GM18502 (cell line): ENCODE results near the gene SCNN1B.
"Not testable (repeated sequence)": the region's sequence is repeated elsewhere in the genome, so short reads cannot be mapped to it uniquely, and the experiment has no call there.

Experiments used
- ATAC-seq: cut with Tn5 transposase; IDR thresholded peaks from one replicate; pipeline ENCODE4 v1.9.1; 2021; ENCODE audit warnings: mild to moderate bottlenecking; ENCODE audit not compliant: unreplicated experiment, poor library complexity

SCNN1B gene

DNA sequence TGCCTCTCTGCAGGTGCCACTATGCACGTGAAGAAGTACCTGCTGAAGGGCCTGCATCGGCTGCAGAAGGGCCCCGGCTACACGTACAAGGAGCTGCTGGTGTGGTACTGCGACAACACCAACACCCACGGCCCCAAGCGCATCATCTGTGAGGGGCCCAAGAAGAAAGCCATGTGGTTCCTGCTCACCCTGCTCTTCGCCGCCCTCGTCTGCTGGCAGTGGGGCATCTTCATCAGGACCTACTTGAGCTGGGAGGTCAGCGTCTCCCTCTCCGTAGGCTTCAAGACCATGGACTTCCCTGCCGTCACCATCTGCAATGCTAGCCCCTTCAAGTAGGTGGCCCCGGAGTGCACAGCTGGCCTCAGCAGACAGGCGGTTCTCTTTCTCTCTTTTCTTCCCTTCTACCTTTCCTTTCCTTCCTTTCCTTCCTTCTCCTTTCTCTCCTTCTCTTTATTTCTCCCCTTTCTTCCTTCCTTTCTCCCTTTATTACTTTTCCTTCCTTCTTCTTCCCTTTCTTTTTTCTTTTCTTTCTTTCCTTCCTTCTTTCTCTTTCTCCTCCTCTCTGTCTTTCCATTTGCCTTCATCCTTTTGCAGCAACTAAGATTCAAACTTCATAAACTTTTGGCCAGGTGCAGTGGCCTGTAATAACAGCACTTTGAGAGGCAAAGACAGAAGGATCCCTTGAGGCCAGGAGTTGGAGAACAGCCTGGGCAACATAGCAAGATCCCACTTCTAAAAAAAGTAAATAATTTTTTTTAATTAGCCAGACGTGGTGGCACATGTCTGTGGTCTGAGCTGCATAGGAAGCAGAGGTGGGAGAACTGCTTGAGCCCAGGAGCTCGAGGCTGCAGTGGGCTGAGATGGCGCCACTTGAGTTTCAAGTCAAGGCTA, 46.7 kb downstream of the SCNN1B start:
- no peak for ATAC-seq

DNA sequence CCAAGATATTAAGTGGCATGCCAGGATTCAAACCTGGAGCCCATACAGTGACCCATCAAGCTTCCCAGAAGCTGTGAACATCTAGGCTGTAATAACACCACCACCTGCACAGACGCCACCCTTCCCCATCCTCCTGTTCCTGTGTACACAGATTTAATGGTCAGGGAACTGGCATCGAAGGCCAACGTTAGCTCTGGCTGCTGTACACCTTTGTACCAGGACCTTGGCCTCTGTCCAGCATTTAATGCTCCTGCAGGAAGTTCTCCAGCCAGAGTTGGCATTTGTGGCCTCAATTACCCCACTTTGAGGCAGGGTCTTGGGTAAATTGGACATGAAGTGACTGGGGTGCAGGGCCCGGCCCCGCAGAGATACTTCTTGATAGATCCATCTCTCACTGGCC, 49.3 kb downstream of the SCNN1B start:
- no peak for ATAC-seq

DNA sequence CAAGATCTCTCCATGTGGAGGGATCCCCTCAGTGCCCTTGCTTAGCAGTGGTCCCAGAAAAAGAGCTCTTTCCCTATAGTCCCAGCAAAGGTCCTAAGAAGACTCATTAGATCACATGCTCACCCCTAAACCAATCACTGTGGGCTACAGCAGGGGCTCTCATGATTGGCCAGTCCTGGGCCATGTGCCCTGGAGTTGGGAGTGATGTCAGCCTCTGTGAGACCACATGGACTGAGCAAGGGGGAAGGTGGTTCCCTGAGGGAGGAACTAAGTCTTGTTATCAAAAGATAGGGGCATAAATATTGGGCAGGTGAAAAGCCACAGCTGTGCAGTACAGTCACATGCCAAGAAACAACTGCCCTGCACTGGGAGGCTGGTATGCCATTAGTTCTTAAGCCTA, 51.3 kb downstream of the SCNN1B start:
- no peak for ATAC-seq

DNA sequence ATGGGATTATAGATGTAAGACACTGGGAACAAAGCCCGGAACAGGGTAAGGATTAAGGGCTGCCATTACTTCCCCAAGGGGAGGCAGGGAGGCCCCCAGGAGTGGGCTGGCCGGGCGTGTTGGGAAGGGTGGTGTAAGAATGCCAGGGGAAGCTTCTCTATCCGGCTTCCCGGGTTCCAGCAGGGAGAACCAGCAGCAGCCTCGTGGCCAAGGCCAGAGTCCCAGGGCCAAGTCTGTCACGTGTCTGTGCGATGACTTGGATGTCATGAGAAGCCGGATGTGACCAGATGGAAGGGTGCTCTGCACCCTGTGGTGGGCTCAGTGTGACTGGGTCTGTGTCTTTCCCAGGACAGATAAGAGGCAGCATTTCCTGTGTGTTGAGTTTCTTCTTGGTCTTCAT, 52.1 kb downstream of the SCNN1B start:
- no peak for ATAC-seq

DNA sequence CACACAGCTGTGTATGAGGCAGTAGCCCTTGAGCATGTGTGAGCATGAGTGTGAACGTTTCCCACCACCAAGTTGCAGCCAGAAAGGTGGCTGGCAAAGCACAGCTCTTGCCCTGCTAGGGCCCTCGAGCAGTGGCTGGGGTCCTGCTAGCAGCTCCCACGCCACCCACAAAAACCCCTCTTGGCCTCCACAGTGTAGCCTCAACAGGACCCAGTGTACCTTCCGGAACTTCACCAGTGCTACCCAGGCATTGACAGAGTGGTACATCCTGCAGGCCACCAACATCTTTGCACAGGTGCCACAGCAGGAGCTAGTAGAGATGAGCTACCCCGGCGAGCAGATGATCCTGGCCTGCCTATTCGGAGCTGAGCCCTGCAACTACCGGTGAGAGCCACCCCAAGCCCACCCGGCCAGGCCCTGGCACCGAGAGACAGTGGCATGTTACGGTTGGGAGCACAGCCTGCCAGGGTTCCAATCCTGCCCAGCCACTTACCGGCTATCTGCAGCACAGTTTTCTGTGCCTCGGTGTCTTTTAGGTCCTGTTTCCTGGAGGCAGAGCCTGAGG, 53.1 kb downstream of the SCNN1B start:
- ATAC-seq, result no peak

DNA sequence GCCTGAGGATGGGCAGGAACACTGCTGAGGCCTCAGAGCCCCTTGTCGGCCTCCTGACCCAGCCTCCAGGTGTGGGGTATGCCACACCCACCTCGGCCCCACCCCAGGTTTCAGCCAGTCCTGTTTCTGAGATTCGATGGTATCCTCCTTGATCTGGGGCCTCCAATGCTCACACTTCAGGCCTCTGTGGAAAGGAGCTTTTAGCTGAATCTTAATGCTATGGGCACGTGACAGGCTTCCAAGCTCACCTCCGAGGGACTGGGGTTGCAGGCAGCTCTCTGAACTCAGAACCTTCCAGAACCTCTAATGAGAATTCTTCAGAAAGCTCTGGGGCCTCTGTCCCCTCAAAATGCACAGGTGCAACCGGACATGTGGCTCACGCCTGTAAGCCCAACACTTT, 54.8 kb downstream of the SCNN1B start:
- ATAC-seq, result no peak

DNA sequence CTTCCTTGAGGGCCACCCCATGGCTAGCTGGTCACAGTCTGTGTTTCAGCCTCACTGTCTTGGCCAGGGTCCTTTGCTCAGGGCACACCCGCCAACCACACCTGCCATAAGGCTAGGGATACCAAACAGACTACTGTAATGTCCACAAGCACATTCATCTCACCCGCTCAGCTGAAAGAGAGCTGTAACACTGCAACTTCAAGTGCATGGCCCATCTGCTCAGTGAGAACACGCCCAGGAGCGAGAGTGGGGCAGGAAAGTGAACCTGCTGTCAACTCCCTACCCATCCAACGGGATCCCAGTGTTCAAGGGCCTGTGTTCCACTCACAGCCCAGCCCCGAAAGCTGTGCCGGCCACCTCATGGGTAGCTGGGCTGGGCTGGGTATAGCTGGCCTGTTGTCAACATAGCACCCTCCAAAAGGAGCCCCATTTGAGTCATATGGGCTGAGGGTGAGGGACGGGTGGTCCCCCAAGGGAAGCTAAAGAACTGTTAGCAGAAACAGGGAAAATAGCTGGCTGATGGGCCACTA, 55.7 kb downstream of the SCNN1B start:
- ATAC-seq, result no peak

DNA sequence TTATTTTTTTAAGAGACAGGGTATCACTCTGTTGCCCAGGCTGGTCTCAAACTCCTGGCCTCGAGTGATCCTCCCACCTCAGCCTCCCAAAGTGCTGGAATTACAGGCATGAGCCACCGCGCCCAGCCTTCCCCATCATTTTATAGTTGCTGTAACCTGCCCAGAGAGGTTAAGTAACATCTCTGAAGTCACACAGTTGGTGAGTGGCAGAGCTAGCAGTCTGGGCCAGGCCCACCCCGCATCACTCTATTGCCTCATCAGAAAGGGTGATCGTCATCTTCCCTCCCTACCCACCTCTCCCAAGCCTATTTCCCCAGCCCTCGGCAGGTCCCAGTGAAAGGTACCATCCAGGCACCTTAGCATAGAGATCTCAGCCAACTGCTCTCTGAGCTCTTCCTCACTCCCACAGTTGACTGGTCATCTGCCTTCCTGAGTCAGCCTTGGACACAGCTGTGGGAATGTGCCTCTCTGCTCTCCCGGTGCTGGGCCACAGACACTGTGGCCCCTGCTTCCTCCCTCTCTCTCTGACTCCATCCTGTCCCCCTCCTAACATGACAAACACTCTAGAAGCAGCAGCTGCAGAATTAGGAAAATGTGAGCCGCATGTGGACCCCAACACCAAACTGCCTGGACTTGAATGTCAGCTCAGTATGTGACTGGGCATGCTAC, 57.1 kb downstream of the SCNN1B start:
- no peak for ATAC-seq

DNA sequence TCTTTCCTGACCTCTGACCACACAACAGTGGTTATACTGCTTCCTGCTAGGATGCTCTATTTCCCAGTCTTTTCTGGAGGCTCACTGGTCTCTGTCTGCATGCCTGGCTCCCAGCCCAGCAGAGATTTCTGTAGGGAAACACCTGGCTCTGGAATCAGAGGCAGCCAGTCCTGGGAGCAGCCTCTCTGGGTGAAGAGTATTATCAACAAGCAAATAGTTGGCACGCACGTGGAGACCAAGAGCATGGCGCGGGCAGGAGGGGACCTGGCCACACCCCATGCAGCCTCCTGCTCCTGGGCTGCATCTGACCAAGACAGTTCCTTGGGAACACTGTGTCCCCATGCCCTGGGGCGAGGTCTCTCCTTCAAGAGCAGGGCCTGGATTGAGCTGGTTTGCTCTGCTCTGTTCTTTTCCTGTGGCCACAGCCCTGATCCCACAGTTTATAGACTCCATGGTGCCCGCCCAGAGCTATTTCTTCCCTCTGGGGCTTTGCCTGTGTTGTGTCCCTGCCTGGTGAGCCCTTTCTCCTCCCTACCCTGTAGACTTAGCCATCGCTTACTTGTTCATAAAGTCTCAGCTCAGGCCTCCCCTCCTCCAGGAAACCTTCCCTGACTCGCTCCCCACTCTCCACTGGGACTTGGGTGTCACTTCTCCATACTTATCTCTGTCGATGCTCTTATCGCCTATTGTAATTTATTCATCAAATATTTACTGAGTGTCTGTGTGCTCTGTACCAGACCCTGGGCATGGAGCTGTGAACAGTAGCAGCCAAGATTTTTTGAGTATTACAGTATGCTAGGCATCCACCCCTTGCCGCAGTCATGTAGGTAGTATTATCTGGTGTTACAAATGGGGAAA, 60.6 kb downstream of the SCNN1B start:
- no peak for ATAC-seq

DNA sequence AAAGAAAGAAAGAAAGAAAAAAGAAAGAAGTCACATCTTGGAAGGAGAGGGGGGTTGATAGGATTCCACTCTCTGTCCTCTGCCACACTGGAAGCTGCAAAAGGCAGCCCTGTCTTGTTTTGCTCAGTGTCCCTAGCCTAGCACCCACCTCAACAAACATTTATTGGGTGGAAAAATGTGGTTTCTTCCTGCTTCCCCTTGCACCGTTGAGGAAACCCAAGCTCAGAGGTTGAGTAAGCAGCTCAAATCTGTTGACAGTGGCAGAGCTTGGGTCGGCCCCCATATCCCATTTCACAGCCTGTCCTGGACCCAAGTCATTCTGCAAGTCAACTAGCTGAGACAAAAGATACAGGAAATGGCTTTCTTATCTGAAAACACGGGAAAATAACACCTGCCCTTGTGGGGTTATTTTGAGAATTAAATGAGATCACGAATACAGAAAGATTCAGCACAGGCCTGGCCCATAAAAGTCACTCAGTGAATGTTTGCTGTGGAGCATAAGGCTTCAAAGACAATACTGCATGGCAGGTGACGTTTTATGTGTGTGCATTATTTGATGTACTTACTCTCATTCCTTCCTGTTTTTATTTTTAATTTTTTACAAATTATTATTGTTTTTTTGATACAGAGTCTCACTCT, 63.6 kb downstream of the SCNN1B start:
- no peak for ATAC-seq

DNA sequence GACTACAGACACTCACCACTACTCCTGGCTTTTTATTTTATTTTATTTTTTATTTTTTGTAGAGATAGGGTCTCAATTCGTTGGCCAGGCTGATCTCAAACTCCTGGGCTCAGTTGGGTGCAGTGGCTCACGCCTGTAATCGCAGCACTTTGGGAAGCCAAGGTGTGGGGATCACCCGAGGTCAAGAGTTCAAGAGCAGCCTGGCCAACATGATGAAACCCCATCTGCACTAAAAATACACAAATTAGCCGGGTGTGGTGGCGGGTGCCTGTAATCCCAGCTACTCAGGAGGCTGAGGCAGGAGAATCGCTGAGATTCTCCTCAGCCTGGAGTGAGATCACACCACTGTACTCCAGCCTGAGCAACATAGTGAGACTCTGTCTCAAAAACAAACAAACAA, 64.2 kb downstream of the SCNN1B start:
- ATAC-seq, result not testable (repeated sequence)

DNA sequence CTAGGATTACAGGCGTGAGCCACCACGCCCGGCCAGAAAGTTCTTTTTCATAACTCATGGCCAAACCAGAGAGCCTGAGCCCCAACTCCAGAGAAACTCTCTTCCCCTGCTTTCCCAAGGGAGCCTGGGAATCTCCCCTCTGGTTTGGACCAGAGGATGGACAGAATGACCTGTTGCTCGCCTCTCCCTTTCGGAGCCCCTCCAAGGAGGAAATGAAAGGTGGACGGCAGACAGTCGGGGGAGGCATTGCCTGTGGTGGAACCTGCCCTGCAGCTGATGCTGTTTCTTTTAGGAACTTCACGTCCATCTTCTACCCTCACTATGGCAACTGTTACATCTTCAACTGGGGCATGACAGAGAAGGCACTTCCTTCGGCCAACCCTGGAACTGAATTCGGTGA, 65.5 kb downstream of the SCNN1B start:
- ATAC-seq, result no peak

DNA sequence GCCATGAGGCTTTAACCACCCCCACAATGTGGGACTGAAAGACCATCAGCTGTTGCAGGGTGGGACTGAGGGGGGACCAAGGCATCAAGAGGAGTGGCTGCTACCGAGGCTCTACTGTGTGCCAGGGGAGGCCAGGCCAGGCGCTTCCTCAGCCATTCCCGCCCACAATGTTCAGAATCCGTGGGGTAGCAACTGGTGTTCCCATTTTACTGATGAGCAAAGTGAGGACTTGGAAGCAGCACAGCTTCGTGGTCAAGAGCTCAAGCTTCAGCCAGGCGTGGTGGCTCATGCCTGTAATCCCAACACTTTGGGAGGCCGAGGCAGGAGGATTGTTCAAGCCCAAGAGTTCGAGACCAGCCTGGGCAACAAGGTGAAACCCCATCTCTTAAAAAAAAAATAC, 65.9 kb downstream of the SCNN1B start:
- no peak for ATAC-seq

DNA sequence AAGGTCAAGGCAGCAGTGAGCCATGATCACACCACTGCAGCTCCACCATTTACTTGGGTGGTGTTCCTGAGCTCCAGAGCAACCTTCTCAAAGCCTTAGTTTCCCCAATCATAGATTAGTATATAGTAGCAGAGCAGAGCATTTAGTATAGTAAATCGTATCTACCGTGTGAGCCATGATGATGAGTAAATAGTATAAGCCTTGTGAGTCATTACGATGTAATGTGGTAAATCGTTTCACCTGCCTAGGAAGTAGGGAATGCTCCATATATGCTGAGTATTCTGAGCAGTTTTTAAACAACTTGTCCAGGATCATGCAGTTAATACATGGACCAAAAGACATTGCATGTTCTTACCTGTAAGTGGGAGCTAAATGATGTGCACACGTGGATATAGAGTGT, 66.4 kb downstream of the SCNN1B start:
- no peak for ATAC-seq

DNA sequence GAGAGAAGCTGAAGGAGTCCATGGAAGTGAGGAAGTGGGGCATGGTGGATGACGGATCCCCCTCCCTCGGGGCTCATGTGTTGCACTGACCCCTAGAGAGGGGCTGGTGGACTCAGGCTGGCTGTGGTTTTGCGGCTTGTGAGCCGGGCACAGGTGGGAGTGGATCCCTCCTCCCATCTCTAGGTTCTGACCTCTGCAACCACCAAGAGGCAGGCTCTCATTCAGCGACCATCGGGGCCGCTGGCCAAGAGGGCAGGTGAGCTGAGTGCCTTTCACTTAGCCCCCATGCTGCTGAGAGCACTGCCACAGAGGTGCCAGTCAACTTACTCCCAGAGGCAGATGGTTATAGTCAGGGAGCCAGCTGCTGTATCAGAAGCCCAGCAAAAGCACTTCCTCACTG, 67.3 kb downstream of the SCNN1B start:
- ATAC-seq, result no peak

DNA sequence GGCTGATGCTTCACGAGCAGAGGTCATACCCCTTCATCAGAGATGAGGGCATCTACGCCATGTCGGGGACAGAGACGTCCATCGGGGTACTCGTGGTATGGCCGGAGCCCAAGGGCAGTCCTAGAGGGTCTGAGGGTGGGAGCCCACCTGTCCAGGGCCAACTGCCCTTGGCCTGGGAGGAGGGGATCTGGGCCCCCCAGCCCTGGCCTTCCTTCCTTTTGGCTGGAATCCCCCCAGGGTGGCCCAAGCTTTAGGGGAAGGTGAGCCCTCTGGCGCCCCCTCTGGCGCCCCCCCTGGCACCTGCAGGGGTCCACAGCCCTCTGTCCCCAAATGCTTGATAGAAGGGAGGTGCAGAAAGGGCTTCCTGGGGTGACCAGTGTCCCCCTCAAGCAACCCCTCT, 69.3 kb downstream of the SCNN1B start:
- ATAC-seq, result no peak

DNA sequence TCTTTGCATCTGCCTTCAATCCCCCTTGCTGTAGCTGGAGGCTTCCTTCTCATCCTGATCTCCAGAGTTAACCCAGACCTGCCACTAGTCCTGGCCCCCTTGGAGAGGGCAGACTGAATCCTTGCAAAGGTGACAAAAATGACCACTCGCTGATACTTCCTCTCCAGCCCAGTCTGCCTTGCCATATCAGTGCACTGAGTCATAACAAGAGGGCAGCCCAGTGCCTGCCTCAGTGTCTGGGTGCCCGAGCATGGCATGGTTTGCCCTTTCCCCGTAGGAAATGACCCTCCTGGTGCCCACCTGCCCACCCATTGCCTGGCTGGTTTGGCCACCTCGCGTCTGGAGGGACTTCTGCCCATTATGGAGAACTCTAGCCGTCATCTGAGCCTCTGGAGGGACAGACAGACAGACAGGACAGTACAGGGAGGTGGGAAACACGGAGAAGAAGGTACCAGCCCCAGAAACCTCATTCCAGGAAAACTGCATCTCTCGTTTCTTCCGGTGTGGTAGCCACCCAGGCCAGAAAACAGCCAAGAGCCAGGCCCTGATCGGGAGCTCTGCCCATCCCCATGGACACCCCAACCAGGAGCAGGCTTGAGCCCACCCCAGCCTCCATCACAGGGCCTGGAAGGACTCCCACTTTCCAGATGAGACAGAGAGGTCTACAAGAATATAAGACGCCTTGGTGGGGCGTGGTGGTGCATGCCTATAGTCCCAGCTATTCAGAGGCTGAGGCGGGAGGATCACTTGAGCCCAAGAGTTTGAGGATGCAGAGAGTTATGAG, 71.5 kb downstream of the SCNN1B start:
- no peak for ATAC-seq

DNA sequence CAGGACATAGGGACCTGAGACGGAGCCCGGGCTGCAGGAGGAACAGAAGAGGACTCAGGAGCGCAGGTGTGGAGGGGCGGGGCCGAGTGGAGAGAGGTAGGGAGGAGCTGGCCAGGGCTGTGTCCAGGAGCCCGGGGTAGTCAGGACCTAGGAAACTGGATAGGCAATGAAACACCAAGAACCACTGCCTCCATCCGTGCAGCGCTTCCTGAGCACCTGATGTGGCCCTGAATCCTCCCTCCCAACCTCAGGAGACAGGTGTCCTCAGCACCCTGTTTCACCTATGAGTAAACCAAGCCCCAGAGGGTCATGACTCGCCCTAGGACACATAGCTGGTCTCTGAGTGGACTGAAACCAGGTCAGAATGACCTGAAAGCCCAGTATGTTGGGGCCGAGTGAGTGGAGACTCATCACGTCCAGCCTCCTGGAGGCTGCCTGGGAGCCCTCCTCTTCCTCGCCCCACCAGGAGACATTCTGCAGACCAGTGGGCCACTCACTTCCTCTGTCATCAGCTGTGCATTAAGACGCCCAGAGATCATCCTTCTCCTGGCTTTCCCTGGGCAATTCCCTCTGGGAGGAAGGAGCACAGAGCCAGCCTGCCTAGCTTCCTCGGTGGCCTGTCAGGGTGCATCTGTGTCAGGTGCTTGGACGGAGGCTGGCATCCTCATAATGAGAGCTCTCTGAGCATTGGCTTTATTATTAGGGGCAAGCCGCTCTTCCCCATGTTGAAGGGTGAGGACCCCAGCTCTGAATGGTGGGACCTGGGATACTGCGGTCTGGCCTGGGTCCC, 72.8 kb downstream of the SCNN1B start:
- ATAC-seq, result no peak
